GM12801 (cell line): Measurements from ENCODE around the gene SMYD4.

Source experiments
- TF ChIP-seq, protein P1 (sequence below): IDR thresholded peaks from one replicate; pipeline ENCODE4 v1.5.1; 2011; ENCODE audit warnings: control low read depth; ENCODE audit not compliant: insufficient read length; ENCODE audit errors: extremely low read depth

SMYD4 gene

DNA sequence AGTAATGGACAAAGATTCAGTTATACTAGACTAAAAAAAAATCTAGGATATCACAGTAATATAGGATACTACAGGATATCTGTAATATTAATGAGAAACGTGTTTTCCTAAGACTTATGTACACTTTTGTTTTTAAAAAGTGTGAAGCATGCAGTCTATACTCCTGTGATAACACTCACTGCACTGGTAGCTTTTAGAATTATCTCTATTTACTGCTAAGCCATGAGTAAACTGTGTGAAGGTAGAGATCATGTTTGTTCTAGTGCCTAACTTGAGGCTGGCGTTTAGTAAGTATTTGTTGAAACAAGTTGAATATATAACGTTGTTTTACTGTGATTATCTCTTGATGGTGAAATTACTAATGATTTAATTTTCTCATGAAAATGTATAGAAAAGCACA lies 24.0 kb upstream of the SMYD4 start:
- TF ChIP-seq, protein P1, sequence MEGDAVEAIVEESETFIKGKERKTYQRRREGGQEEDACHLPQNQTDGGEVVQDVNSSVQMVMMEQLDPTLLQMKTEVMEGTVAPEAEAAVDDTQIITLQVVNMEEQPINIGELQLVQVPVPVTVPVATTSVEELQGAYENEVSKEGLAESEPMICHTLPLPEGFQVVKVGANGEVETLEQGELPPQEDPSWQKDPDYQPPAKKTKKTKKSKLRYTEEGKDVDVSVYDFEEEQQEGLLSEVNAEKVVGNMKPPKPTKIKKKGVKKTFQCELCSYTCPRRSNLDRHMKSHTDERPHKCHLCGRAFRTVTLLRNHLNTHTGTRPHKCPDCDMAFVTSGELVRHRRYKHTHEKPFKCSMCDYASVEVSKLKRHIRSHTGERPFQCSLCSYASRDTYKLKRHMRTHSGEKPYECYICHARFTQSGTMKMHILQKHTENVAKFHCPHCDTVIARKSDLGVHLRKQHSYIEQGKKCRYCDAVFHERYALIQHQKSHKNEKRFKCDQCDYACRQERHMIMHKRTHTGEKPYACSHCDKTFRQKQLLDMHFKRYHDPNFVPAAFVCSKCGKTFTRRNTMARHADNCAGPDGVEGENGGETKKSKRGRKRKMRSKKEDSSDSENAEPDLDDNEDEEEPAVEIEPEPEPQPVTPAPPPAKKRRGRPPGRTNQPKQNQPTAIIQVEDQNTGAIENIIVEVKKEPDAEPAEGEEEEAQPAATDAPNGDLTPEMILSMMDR: no peak

DNA sequence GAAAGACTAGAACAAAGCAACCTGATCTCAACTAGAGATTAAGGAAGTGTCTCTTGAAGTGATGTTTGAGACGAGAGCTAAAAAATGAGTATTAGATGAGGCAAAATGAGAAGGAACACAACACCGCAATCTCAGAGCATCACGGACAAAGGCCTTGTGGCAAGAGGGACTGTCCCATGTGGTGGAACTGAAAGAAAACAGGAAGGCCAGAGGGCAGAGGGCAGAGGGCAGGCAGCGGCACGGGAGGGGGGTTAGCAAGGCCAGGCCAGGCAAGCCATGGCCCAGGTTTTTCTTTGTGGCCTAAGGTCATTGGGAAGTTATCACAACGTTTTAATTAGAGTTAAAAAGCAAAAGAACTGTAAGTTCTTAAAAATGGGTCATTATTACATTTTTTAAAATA lies 22.6 kb upstream of the SMYD4 start:
- TF ChIP-seq, protein P1: no peak

DNA sequence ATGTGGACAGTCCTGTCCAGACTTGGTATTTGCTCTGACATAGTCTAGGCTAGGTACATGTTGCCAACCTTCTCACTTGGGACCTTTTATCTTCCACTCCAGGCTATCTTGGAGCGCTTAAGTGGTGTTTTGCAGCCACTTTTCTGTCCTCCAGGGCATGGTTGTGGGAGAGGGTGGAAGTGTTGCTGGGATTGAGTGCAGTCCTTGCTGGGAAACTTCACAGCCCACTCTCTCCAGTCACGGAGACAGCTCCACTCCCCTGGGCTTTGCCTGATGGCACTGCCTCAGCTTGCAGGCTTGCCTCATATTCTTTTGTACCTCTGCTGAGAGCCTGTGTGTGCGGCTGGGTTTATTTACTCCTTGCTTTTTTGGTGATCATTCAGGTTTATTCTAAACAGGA lies 17.5 kb upstream of the SMYD4 start:
- TF ChIP-seq, protein P1: no peak

DNA sequence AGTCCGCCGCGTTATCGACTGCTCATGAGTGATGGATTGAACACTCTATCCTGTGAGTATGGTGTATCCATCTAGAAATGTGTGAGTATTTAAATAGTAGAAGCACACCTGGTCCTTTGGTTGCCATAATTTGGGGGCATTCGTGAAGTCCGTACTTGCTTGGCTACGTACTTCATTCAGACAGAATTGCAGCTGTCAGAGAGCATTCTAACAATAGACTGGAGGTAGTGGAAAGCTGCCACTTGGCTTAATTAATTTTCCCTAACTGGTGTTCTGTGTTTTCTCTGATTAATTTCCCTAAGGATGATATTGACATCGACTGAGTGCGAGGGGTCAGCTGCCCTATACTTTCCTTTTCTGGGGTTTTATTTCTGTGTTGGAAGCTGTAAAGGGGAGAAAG lies 14.2 kb upstream of the SMYD4 start:
- TF ChIP-seq, protein P1: no peak

DNA sequence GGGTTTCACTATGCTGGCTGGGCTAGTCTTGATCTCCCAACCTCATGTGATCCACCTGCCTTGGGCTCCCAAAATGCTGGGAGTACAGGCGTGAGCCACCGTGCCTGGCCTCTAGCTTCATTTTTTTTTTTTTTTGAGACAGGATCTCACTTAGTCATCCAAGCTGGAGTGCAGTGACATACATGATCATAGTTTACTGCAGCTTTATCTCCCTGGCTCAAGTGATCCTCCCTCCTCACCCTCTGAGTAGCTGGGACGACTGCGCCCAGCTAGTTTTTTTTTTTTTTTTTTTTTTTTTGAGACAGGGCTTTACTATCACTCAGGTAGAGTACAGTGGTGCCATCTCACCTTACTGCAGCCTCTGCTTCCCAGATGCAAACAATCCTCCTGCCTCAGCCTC lies 9.8 kb upstream of the SMYD4 start:
- TF ChIP-seq, protein P1: no peak

DNA sequence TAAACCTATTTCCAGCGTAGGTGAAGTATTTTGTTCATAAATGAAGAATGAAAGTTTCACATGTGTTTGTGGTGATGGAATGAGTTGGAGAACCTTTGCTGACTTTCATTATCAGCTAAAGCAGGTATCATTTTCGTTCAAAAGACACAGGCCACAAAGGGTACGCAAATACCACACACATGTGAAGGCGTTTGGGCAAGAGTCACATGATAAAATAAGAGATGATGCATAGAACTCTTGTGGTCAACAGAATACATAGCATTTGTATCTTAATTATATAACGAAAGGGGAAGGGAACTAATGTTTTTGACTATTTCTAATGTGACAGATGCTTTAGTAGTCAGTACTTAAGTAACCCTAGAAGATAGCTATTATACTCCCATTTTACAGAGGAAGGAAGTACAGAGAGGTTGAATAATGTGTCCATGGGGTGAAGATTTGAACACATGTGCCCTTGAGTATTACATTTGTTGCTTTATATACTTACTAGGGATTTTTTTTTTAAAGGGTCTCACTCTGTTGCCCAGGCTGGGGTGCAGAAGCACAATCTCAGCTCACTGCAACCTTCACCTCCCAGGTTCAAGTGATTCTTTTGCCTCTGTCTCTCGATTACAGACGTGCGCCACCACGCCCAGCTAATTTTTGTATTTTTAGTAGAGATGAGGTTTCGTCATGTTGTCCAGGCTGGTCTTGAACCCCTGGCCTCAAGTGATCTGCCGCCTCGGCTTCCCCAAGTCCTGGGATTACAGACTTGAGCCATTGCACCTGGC lies 4.9 kb upstream of the SMYD4 start:
- TF ChIP-seq, protein P1: no peak

DNA sequence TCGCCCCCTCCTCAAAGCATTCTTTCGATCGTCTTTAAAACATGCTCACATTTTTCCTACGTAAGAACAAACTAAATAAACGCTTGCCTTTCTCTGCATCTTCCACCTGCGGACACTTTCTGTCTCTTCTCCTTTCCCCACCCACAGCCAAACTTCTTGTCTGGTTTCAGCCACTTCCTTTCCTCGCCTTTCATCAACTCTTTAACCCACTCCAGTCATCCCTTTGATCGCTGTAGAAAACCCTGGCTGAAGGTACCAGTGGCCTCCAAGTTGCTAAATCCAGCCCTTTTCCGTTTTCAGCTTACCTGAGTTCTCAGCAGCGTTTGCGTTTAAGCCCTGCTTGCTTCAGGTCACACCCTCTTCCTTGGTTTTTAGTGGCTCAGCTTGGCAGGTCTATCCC lies 586 bp upstream of the SMYD4 start:
- TF ChIP-seq, protein P1: no peak
